8988T (cell line): ENCODE measurements around the gene PI4KA.
"Not testable (repeated sequence)": the region's sequence is repeated elsewhere in the genome, so short reads cannot be mapped to it uniquely, and the experiment has no call there.

ENCODE experiments used
- DNase-seq: peaks from one replicate; pipeline ENCODE4 v3.0.0; 2011

PI4KA gene

GRCh38 chr22:20687356-20688172 is 171.0 kb downstream of the PI4KA start:
- not testable (repeated sequence) for DNase-seq

- not testable (repeated sequence) for DNase-seq
These were observed 172.8 kb downstream of the PI4KA start for GRCh38 chr22:20685764-20686163.

DNA sequence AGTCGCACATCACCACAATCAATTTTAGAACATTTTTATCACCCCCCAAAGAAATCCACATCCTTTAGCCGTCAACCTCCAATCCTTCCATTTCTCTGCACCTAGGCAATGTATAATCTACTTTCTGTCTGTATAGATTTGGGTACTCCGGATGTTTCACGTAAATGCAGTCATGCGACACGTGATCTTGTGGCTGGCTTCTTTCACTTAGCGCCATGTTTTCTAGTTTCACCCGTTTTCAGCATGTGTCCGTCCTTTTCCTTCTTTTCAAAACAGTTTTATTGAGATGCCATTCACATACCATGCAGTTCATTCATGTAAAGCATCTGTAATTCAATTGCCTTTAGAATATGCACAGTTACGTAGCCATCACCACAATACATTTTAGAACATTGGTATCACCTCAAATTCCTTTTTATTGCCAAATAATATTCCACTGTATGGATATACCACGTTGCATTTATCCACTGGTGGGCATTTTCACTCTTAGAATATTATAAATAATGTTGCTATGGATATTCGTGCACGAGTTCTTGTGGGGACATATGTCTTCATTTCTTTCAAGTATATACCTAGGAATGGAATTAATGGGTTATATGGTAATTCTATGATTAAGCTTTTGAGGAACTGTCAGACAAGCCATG is 179.7 kb downstream of the PI4KA start:
- not testable (repeated sequence) for DNase-seq

- DNase-seq, result no peak
These were observed 180.8 kb downstream of the PI4KA start for GRCh38 chr22:20677684-20678242.

- DNase-seq, result not testable (repeated sequence)
These were observed 183.0 kb downstream of the PI4KA start for GRCh38 chr22:20675613-20676012.

DNA sequence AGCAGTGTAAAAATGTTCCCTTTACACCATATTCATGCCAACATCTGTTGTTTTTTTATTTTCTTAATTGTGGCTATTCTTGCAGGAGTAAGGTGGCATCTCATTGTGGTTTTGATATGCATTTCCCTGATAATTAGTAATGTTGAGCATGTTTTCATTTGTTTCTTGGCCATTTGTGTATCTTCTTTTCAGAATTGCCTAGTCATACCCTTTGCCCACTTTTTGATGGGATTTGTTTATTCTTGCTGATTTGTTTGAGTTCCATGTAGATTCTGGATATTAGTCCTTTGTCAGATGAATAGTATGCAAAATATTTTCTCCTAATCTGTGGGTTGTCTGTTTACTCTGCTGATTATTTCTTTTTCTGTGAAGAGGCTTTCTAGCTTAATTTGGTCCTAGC is 183.6 kb downstream of the PI4KA start:
- no peak for DNase-seq

DNA sequence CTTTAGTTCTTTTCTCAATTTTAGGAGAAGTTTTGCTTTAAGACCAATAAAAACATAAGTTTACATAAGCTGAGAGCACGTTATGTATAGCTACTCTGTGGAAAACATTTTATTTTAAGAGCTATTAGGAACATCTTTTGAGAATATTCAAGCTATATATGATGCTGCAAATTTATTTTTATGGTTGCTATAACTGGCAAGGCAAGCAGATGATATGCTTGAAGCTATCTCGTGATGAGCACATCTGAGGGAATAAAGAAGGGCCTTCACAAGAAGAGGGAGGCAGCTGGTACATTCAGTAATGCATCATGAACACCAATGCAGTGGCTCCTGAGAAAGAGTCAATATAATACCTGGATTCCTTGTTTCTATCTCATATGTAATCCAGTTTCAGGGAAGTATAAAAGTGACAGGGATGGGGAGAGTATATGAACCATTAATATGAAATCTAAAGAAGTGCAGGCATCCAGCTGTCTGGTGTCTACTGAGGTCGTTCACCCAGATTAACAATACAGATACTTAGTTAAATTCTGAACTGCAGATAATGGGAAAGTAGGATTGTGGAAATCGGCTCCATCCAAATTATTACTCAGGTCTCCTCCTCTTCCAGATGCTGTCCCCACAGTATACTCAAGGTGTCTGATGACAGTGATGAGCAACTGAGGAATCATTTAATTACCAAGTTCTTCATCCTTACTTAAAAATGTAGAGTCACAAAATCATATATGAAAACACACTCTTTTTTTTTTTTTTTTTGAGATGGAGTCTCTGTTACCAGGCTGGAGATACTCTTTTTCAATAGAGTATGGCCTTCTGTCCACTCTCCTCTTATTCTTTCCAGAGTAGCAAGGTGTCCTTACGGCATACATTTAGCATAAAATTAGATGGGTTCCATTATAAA is 185.1 kb downstream of the PI4KA start:
- DNase-seq, result no peak

DNA sequence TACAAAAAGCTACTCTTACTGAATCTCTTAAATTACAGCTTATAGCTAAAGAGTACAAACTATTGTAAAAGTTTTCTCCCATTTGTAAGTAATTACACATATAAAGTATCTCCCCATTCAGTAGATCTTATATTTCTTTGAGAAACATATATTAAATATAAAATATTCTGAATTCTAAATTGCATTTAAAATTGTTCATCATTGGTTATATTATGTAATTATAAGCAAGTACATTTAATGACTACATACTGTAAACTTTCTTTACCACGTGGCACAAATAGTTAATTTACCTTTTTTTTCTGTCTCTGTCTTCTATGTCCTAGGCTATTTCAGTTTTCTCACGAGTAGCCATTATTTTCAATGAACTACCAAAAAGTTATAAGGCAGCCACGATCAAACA is 185.9 kb downstream of the PI4KA start:
- no peak for DNase-seq

GRCh38 chr22:20672082-20672424 is 186.6 kb downstream of the PI4KA start:
- no peak for DNase-seq

GRCh38 chr22:20671409-20672081 is 187.1 kb downstream of the PI4KA start:
- no peak for DNase-seq

DNA sequence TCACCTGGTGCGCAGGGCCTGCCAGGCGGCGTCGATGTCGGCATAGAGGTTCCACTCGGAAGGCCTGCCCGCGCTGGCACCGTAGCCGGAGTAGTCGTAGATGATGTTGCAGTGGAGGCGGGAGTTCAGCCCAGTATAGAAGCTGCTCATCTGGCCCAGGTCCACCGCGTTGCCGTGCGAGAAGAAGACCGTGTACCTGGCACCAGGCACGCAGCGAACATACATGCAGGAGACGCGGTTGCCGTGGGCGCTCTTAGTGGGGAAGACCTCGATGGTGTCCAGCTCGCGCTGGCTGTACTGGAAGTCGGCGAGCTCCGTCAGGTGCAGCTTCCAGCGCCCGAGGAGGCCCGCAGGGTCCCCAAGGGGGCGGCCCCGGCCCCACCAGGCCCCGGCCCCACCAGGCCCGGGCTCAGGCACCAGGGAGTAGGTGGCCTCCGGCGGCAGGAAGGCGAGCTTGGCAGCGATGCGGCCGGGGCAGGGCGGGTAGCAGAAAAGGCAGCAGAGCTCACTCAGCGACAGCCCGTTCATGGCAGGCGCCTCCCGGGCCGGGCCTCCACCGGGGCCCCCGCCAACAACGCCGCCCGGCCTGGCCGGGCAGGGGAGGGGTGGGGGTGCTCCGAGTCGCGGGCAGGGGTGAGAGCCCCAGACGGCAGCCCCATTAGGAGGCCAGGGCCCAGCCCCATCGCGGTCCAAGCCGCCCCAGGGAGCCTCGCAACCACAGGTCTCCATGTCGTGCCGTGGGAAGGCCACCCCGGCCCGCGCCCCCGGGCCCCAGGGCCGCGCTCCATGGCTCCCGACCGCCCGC is 188.0 kb downstream of the PI4KA start:
- not testable (repeated sequence) for DNase-seq

- DNase-seq, result not testable (repeated sequence)
These were observed 188.7 kb downstream of the PI4KA start for GRCh38 chr22:20669884-20670283.

- DNase-seq, result not testable (repeated sequence)
These were observed 189.1 kb downstream of the PI4KA start for GRCh38 chr22:20669471-20669870.

- not testable (repeated sequence) for DNase-seq
These were observed 189.8 kb downstream of the PI4KA start for GRCh38 chr22:20668769-20669168.

GRCh38 chr22:20668226-20668625 is 190.4 kb downstream of the PI4KA start:
- not testable (repeated sequence) for DNase-seq

DNA sequence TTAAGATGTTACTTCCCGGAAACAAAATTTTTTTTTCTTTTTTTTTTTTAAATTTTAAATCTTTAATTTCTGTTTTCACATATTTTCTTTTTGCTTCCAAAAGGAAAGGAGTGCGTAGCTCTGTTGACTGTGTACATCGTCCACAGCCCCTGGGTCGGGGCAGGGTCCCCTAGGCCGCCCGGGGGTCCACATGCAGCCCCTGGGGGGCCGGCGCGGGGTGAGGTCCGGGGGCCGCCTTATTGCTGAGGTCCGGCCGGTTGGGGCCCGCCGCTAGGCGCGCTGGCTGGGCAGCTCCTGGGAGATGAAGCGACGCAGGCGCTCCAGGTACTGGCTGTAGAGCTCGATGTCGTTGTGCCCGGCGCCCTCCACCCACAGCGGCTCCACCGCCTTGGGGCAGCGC is 191.1 kb downstream of the PI4KA start:
- not testable (repeated sequence) for DNase-seq

DNA sequence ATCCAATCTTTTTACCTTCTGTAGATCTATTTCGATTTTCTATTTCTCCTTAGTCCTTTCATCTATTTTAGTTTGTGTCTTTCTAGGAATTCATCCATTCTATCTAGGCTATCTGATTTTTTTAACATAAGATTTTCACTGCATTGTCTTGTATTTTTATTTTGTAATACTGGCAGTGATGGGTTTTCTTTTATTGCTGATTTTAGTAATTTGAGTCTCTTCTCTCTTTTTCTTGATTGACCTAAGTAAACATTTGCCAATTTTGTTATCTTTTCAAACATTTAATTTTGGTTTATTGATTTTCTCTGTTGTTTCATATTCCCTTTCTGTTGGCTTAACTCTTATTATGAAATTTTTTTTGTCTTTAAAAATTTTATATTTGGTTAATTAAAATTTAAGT is 192.1 kb downstream of the PI4KA start:
- DNase-seq, result no peak

- no peak for DNase-seq
These were observed 194.0 kb downstream of the PI4KA start for GRCh38 chr22:20664594-20664959.

DNA sequence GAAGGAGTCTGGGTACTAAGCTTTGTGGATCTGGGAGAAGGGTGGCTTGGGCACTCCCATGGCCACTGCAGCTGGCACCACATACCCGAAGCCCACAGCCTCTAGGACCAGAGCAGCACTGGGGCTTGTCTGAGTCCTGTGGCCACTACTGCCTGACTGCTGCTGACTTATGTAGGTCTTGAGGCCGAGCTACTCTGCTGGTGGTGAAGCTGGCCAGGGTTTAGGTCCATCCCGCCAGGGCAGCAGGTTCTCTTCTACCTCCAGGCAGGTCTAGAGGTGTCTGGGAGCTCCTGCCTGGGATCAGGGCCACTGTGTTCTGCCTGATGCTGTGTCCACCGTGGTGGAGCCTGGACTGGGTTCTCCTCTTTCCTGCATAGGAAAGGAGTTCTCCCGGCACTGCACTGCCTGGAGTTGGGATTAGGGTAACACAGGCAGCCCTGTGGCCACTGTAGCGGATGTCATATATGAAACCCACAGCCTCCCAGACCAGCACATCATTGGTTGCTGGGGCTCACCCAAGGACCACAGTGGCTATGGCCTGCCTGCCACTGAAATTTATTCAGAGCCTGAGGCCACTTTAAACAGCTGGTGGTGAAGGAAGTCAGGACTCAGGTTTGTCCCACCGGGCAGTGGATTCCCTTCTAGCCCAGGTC is 194.5 kb downstream of the PI4KA start:
- no peak for DNase-seq

- no peak for DNase-seq
These were observed 195.3 kb downstream of the PI4KA start for GRCh38 chr22:20663137-20663828.
